Measurements from ENCODE around the gene PHF19. TPM values are rescaled to one million over a fixed set of nuclear protein-coding genes. Genes with fewer than 3 reads are reported as not detected.
A peak's percentile ranks its signal among the peaks of the same experiment; 100 is the strongest.

Gene PHF19
- total RNA-seq, 1 experiment from 2014 or later: 66.8 TPM

- peaks cover 0 to 26% (median 8%) of the 10 kb centered on the region in 3 experiments; a peak in 4 of 7 replicates for H3K36me3 Mint-ChIP-seq (ENCODE audit: insufficient read depth in 1 of 3, low read depth in 3 of 3)
- Histone ChIP-seq H3K79me1 (ENCODE audit: insufficient read depth, low read depth, low read length, poor library complexity, severe bottlenecking) (no peaks in the 10 kb centered on the region), H3K9me3 (ENCODE audit: control insufficient read depth, low read depth, low read length) (no peaks in the 10 kb centered on the region), H3K4me2 (ENCODE audit: insufficient read depth, insufficient read length, low read length) (no peak overlapping the region), H3K14ac (ENCODE audit: insufficient read depth, low read length) (no peak overlapping the region), H2BK120ac (ENCODE audit: low read depth, low read length, poor library complexity, severe bottlenecking) (no peak overlapping the region), H3K23me2 (ENCODE audit: insufficient read length, low read depth, low read length, poor library complexity, severe bottlenecking) (peaks cover 12% of the 10 kb centered on the region), H2BK5ac (ENCODE audit: insufficient read length, low read length) (no peak overlapping the region), H4K8ac (replicated peaks; ENCODE audit: insufficient read length, low read depth, low read length) (no peak overlapping the region), H4K91ac (ENCODE audit: insufficient read length, low read depth, low read length) (no peak overlapping the region), H2BK12ac (ENCODE audit: insufficient read length, low read depth, low read length) (no peak overlapping the region), H3K4me1 (ENCODE audit: insufficient read depth, low read length) (peaks cover 7% of the 10 kb centered on the region; the same call in 1 of the 2 replicates), H3T11ph (ENCODE audit: low read length) (no peak overlapping the region), H4K5ac (ENCODE audit: insufficient read length, low read depth, low read length) (no peak overlapping the region), H3K9ac (ENCODE audit: extremely low read depth, insufficient read length, low read length) (no peak overlapping the region), H4K20me1 (ENCODE audit: control insufficient read depth, insufficient read depth, insufficient read length) (no peaks in the 10 kb centered on the region), H3K27ac (ENCODE audit: insufficient read length, low read depth, low read length) (no peak overlapping the region), H3K4ac (ENCODE audit: low read depth, low read length) (no peak overlapping the region), H3K56ac (ENCODE audit: insufficient read length, low read depth, low read length) (no peak overlapping the region), H3K79me2 (ENCODE audit: insufficient read depth, low read length) (peaks cover 2% of the 10 kb centered on the region; the same call in 1 of the 2 replicates), H2AK5ac (ENCODE audit: insufficient read length, low read length) (no peak overlapping the region), H3K18ac (ENCODE audit: insufficient read length, low read depth, low read length) (no peak overlapping the region), H2AFZ (ENCODE audit: low read length) (no peak overlapping the region), H3K27me3 (ENCODE audit: insufficient read depth, low read length) (no peaks in the 10 kb centered on the region), H3K23ac (ENCODE audit: insufficient read length, low read depth, low read length) (no peak overlapping the region), H2BK15ac (ENCODE audit: low read depth, low read length) (no peak overlapping the region), H2BK20ac (ENCODE audit: low read depth, low read length, poor library complexity, severe bottlenecking) (no peak overlapping the region)
- no peak for DNase-seq
- peaks cover 30 to 31% of the 10 kb centered on the region in 2 experiments for H3K4me1 Mint-ChIP-seq
- no peak overlapping the region for H3K4me3 Mint-ChIP-seq
- no peak for TF ChIP-seq CTCF (conservative IDR thresholded peaks at IDR 0.05)
- H3K27me3 Mint-ChIP-seq (ENCODE audit: low read depth): no peaks in the 10 kb centered on the region
- H3K27ac Mint-ChIP-seq: peak overlapping the region in 1 of 3 experiments; percentile 59; a peak in 1 of 7 replicates
- no CpG with 5 or more reads among the region's 3 CpGs for WGBS (ENCODE audit: extremely low coverage, insufficient read length, low lambda C conversion rate)
- peaks cover 2 to 14% of the 10 kb centered on the region in 2 experiments; a peak in 4 of 5 replicates for H3K9me3 Mint-ChIP-seq
Observed at GRCh38 chr9:120846251-120846889, 30.6 kb downstream of the PHF19 start.

All from H9 (cell line).